Left colon (tissue), 2 donors: ENCODE data around the gene MYCBP2. TPM values are rescaled to one million over a fixed set of nuclear protein-coding genes. Genes with fewer than 3 reads are reported as not detected.
"Not testable (repeated sequence)": the region's sequence is repeated elsewhere in the genome, so short reads cannot be mapped to it uniquely, and the experiment has no call there.

Source experiments
- ATAC-seq: fragments of 200-7000 bp; cut with Tn5 transposase; one replicate; pipeline ENCODE4 v1.9.1; 2020; ENCODE audit warnings: mild to moderate bottlenecking, moderate library complexity
- DNase-seq, 2 donors: peaks; one replicate each; pipeline ENCODE4 v3.0.0-alpha.2; 2020
- intact Hi-C, 2 donors: fragments of 100-400 bp; cut with DNase I in 1 of 2; cut with micrococcal nuclease in 1 of 2; formaldehyde crosslinking; loops; one replicate each; pipeline versions ENCODE4 v1.11.2 to v1.14.0; 2022; cut with DNase I, micrococcal nuclease
- total RNA-seq, 2 donors: library from RNA; stranded (reverse); fragmentation: NEBNext Ultra II Directional; extraction: Animal tissue kit (Norgen Biotek cat#: 25700); gene quantifications; one replicate each; pipeline ENCODE4 v1.2.1, GENCODE V29; 2021
- donor health status: DM: no; HTN: no; CAD: no.
- donor health status: DM: yes; HTN: yes; CAD: no.

Gene MYCBP2
- total RNA-seq, 2 donors from 2014 or later: 40.8 to 42.2 TPM

GRCh38 chr13:77338961-77339401 lies 12.1 kb upstream of the MYCBP2 start:
- ATAC-seq: no peak
- intact Hi-C loops: no loop called here

GRCh38 chr13:77338329-77338728 lies 11.4 kb upstream of the MYCBP2 start:
- intact Hi-C loops: no loop called here
- no peak for DNase-seq
- no peak for ATAC-seq

More at GRCh38 chr13:77338961-77339401, 12.1 kb upstream of the MYCBP2 start:
- no peak for DNase-seq

GRCh38 chr13:77337159-77337558 lies 10.3 kb upstream of the MYCBP2 start:
- intact Hi-C loops: no loop called here
- ATAC-seq (no peak), DNase-seq (no peak)

- DNase-seq (no peak), ATAC-seq (no peak)
- intact Hi-C loops: no loop called here
Measured at GRCh38 chr13:77335543-77335942, 8.6 kb upstream of the MYCBP2 start.

- no peak for ATAC-seq
- intact Hi-C loops: no loop called here
- no peak for DNase-seq
Measured at GRCh38 chr13:77333594-77333993, 6.7 kb upstream of the MYCBP2 start.

- DNase-seq: no peak
- intact Hi-C loops: no loop called here
- ATAC-seq: no peak
Measured at GRCh38 chr13:77331421-77331820, 4.5 kb upstream of the MYCBP2 start.

GRCh38 chr13:77329911-77330584 lies 3.2 kb upstream of the MYCBP2 start:
- intact Hi-C loops: loop anchor here in 1 of 2 donors (10.0 kb wide), 1 partner anchor 335 kb away; the partner anchor contains the start of gene CLN5
- ATAC-seq (peak; percentile 0), DNase-seq (no peak)

GRCh38 chr13:77329133-77329910 lies 2.4 kb upstream of the MYCBP2 start:
- intact Hi-C loops: loop anchor here in 1 of 2 donors (10.0 kb wide), 1 partner anchor 335 kb away; the partner anchor contains the start of gene CLN5
- peak; percentile 85 to 86 for DNase-seq
- peak; percentile 67 for ATAC-seq

GRCh38 chr13:77328819-77329132 lies 1.9 kb upstream of the MYCBP2 start:
- intact Hi-C loops: loop anchor here in 1 of 2 donors (10.0 kb wide), 1 partner anchor 334 kb away; the partner anchor contains the start of gene CLN5
- no peak for ATAC-seq
- DNase-seq: no peak

GRCh38 chr13:77325371-77325980 lies 1.4 kb downstream of the MYCBP2 start:
- ATAC-seq (no peak), DNase-seq (no peak)
- intact Hi-C loops: loop anchor here in 1 of 2 donors (10.0 kb wide), 1 partner anchor 331 kb away; the partner anchor contains the start of gene CLN5

- DNase-seq: no peak
- ATAC-seq: no peak
- intact Hi-C loops: loop anchor here in 1 of 2 donors (10.0 kb wide), 1 partner anchor 329 kb away; the partner anchor contains the start of gene CLN5
Measured at GRCh38 chr13:77323858-77324257, 3.0 kb downstream of the MYCBP2 start.

GRCh38 chr13:77319536-77319935 lies 7.4 kb downstream of the MYCBP2 start:
- intact Hi-C loops: no loop called here
- no peak for DNase-seq
- no peak for ATAC-seq

- intact Hi-C loops: no loop called here
- DNase-seq: no peak
- ATAC-seq: no peak
Measured at GRCh38 chr13:77318741-77319140, 8.2 kb downstream of the MYCBP2 start.

GRCh38 chr13:77316430-77316829 lies 10.5 kb downstream of the MYCBP2 start:
- ATAC-seq: no peak
- intact Hi-C loops: no loop called here
- DNase-seq: no peak

- ATAC-seq, DNase-seq, intact Hi-C loops: not testable (repeated sequence)
Measured at GRCh38 chr13:77315509-77315908, 11.4 kb downstream of the MYCBP2 start.

- ATAC-seq: no peak
- DNase-seq: no peak
- intact Hi-C loops: no loop called here
Measured at GRCh38 chr13:77313923-77314322, 13.0 kb downstream of the MYCBP2 start.

GRCh38 chr13:77312311-77312710 lies 14.6 kb downstream of the MYCBP2 start:
- no peak for DNase-seq
- no peak for ATAC-seq

GRCh38 chr13:77310579-77311279 lies 16.2 kb downstream of the MYCBP2 start:
- DNase-seq (no peak), ATAC-seq (no peak)
- intact Hi-C loops: no loop called here

More at GRCh38 chr13:77312311-77312710, 14.6 kb downstream of the MYCBP2 start:
- intact Hi-C loops: no loop called here

- intact Hi-C loops: no loop called here
- ATAC-seq: no peak
- no peak for DNase-seq
Measured at GRCh38 chr13:77310161-77310560, 16.7 kb downstream of the MYCBP2 start.
